ENCODE results near the gene TUG1. TPM values are rescaled to one million over a fixed set of nuclear protein-coding genes. Genes with fewer than 3 reads are reported as not detected.

Gene TUG1
- polyA plus RNA-seq, 3 donors = 9.9 to 81.3 (median 13.9) TPM

- no peaks in the 10 kb centered on the region for H3K36me3 ChIP-seq (replicated peaks in 1 of 2; ENCODE audit: control insufficient read depth in 1 of 2, insufficient read depth in 2 of 2, low read length in 2 of 2)
- H3K4me1 ChIP-seq (ENCODE audit: control insufficient read depth in 1 of 2, insufficient read depth in 2 of 2, low read length in 2 of 2) = no peaks in the 10 kb centered on the region
- Mint-ChIP-seq H3K36me3 (no peaks in the 10 kb centered on the region), H3K4me1 (no peaks in the 10 kb centered on the region), H3K27me3 (ENCODE audit: low read depth in 3 of 3) (peaks cover 2 to 9% (median 8%) of the 10 kb centered on the region in 3 donors), H3K9me3 (peaks cover 5 to 36% (median 28%) of the 10 kb centered on the region in 7 donors), H3K4me3 (no peak overlapping the region), H3K27ac (no peak overlapping the region)
- H3K9me3 ChIP-seq (replicated peaks in 1 of 2; ENCODE audit: control insufficient read depth in 1 of 2, insufficient read depth in 1 of 2, low read length in 2 of 2) = peaks cover 5 to 29% of the 10 kb centered on the region in 2 donors
- H3K4me3 ChIP-seq (replicated peaks in 1 of 3; ENCODE audit: low read depth in 2 of 3, low read length in 3 of 3) = no peak overlapping the region
- no peak overlapping the region for H3K4me2 ChIP-seq (replicated peaks; ENCODE audit: extremely low read depth, low read length, poor library complexity, severe bottlenecking)
- no peaks in the 10 kb centered on the region for H3K27me3 ChIP-seq (ENCODE audit: control insufficient read depth in 2 of 2, insufficient read depth in 2 of 2, low read length in 2 of 2)
- intact Hi-C loops (cut with micrococcal nuclease) = no loop called here
- no peaks in the 10 kb centered on the region for H3K79me2 ChIP-seq (ENCODE audit: insufficient read depth, low read length)
- DNase-seq = no peak
- no peaks in the 10 kb centered on the region for H4K20me1 ChIP-seq (ENCODE audit: insufficient read depth, low read length)
- no peak overlapping the region for H3K27ac ChIP-seq (ENCODE audit: low read depth in 1 of 2, low read length in 2 of 2)
- H3K9ac ChIP-seq (ENCODE audit: insufficient read depth, low read length, poor library complexity, severe bottlenecking) = no peak overlapping the region
- TF ChIP-seq CTCF (IDR thresholded peaks at IDR 0.05) = no peak
- no peak overlapping the region for H2AFZ ChIP-seq (ENCODE audit: insufficient read depth, low read depth, low read length, poor library complexity, severe bottlenecking)
Measured at GRCh38 chr22:31005535-31005934, 36.5 kb downstream of the TUG1 start.

- Mint-ChIP-seq H3K36me3 (no peaks in the 10 kb centered on the region), H3K27me3 (ENCODE audit: low read depth in 3 of 3) (peaks cover 8 to 11% (median 9%) of the 10 kb centered on the region in 3 donors), H3K4me3 (no peak overlapping the region), H3K9me3 (peaks cover 0 to 12% (median 2%) of the 10 kb centered on the region in 7 donors), H3K27ac (peak overlapping the region in 1 of 7 donors; percentile 18), H3K4me1 (peaks cover 10% of the 10 kb centered on the region)
- H3K27ac ChIP-seq (ENCODE audit: low read depth in 1 of 2, low read length in 2 of 2) = no peak overlapping the region
- no peak overlapping the region for H2AFZ ChIP-seq (ENCODE audit: insufficient read depth, low read depth, low read length, poor library complexity, severe bottlenecking)
- H4K20me1 ChIP-seq (ENCODE audit: insufficient read depth, low read length) = no peaks in the 10 kb centered on the region
- no peaks in the 10 kb centered on the region for H3K79me2 ChIP-seq (ENCODE audit: insufficient read depth, low read length)
- H3K9ac ChIP-seq (ENCODE audit: insufficient read depth, low read length, poor library complexity, severe bottlenecking) = no peak overlapping the region
- H3K4me3 ChIP-seq (replicated peaks in 1 of 3; ENCODE audit: low read depth in 2 of 3, low read length in 3 of 3) = no peak overlapping the region
- intact Hi-C loops (cut with micrococcal nuclease) = no loop called here
- no peaks in the 10 kb centered on the region for H3K36me3 ChIP-seq (replicated peaks in 1 of 2; ENCODE audit: control insufficient read depth in 1 of 2, insufficient read depth in 2 of 2, low read length in 2 of 2)
- no peaks in the 10 kb centered on the region for H3K9me3 ChIP-seq (replicated peaks in 1 of 2; ENCODE audit: control insufficient read depth in 1 of 2, insufficient read depth in 1 of 2, low read length in 2 of 2)
- no peaks in the 10 kb centered on the region for H3K27me3 ChIP-seq (ENCODE audit: control insufficient read depth in 2 of 2, insufficient read depth in 2 of 2, low read length in 2 of 2)
- no peak overlapping the region for H3K4me2 ChIP-seq (replicated peaks; ENCODE audit: extremely low read depth, low read length, poor library complexity, severe bottlenecking)
- H3K4me1 ChIP-seq (ENCODE audit: control insufficient read depth in 1 of 2, insufficient read depth in 2 of 2, low read length in 2 of 2) = no peaks in the 10 kb centered on the region
- WGBS (ENCODE audit: insufficient coverage) = 87% methylated on average over 3 of the region's 3 CpGs
- no peak for DNase-seq
- TF ChIP-seq CTCF (IDR thresholded peaks at IDR 0.05) = no peak
Measured at GRCh38 chr22:31019191-31019930, 50.3 kb downstream of the TUG1 start.

Data from CD14-positive monocyte (primary cell).